Stimulated activated CD4-positive, alpha-beta T cell treated with anti-CD3 and anti-CD28 coated beads, Interleukin-1b, Interleukin-23, amount 100 ng/mL, for 1 hour (primary cell): ENCODE results near the gene C19orf44.
"Not testable (repeated sequence)": the region's sequence is repeated elsewhere in the genome, so short reads cannot be mapped to it uniquely, and the experiment has no call there.

Experiments
- DNase-seq, 2 donors: peaks; one replicate each; pipeline ENCODE4 v3.0.0-alpha.2; 2020; ENCODE audit warnings: low read depth in 2 of 2

The C19orf44 gene

GRCh38 chr19:16467581-16467980 is 28.6 kb upstream of the C19orf44 start:
- DNase-seq: no peak

- no peak for DNase-seq
These were observed 25.7 kb upstream of the C19orf44 start for GRCh38 chr19:16470541-16470910.

GRCh38 chr19:16470911-16471811 is 25.0 kb upstream of the C19orf44 start:
- no peak for DNase-seq

GRCh38 chr19:16472559-16472899 is 23.7 kb upstream of the C19orf44 start:
- DNase-seq: not testable (repeated sequence)

- no peak for DNase-seq
These were observed 23.2 kb upstream of the C19orf44 start for GRCh38 chr19:16472992-16473391.

GRCh38 chr19:16473875-16474392 is 22.3 kb upstream of the C19orf44 start:
- DNase-seq: no peak

- DNase-seq: no peak
These were observed 19.8 kb upstream of the C19orf44 start for GRCh38 chr19:16476401-16476800.

- no peak for DNase-seq
These were observed 18.9 kb upstream of the C19orf44 start for GRCh38 chr19:16477311-16477710.

- no peak for DNase-seq
These were observed 13.4 kb upstream of the C19orf44 start for GRCh38 chr19:16482745-16483144.

GRCh38 chr19:16486476-16486875 is 9.7 kb upstream of the C19orf44 start:
- DNase-seq: not testable (repeated sequence)

- no peak for DNase-seq
These were observed 404 bp downstream of the C19orf44 start for GRCh38 chr19:16496613-16496983.

- DNase-seq: no peak
These were observed 848 bp downstream of the C19orf44 start for GRCh38 chr19:16497042-16497441.

GRCh38 chr19:16497837-16498236 is 1.6 kb downstream of the C19orf44 start:
- DNase-seq: no peak

GRCh38 chr19:16504271-16504670 is 8.1 kb downstream of the C19orf44 start:
- no peak for DNase-seq

GRCh38 chr19:16506161-16506560 is 10.0 kb downstream of the C19orf44 start:
- not testable (repeated sequence) for DNase-seq

- no peak for DNase-seq
These were observed 10.8 kb downstream of the C19orf44 start for GRCh38 chr19:16506961-16507360.

- no peak for DNase-seq
These were observed 12.4 kb downstream of the C19orf44 start for GRCh38 chr19:16508546-16508945.

- DNase-seq: no peak
These were observed 13.2 kb downstream of the C19orf44 start for GRCh38 chr19:16509141-16510061.

GRCh38 chr19:16512611-16513010 is 16.4 kb downstream of the C19orf44 start:
- DNase-seq: not testable (repeated sequence)

- no peak for DNase-seq
These were observed 18.3 kb downstream of the C19orf44 start for GRCh38 chr19:16514383-16515019.

- no peak for DNase-seq
These were observed 20.2 kb downstream of the C19orf44 start for GRCh38 chr19:16516381-16516780.
